Body of pancreas (tissue), 4 donors: ENCODE measurements around the gene ATP11C.
"Not testable (repeated sequence)": the region's sequence is repeated elsewhere in the genome, so short reads cannot be mapped to it uniquely, and the experiment has no call there.

Experiments used
- POLR2A ChIP-seq, 3 donors: fragments of 450-650 bp; IDR thresholded peaks; one replicate each; pipeline ENCODE4 v1.6.1; 2016; ENCODE audit warnings: antibody characterized with exemption in 3 of 3, mild to moderate bottlenecking in 2 of 3
- TF ChIP-seq, protein P1 (sequence below), 7 experiments: fragments of 450-650 bp in 4 of 7; fragments of 200-600 bp in 3 of 7; sonication (generic) in 3 of 7; IDR thresholded peaks; one replicate each; pipeline ENCODE4 v1.5.1; 2016 to 2019; ENCODE audit warnings: antibody characterized with exemption in 7 of 7

DNA sequence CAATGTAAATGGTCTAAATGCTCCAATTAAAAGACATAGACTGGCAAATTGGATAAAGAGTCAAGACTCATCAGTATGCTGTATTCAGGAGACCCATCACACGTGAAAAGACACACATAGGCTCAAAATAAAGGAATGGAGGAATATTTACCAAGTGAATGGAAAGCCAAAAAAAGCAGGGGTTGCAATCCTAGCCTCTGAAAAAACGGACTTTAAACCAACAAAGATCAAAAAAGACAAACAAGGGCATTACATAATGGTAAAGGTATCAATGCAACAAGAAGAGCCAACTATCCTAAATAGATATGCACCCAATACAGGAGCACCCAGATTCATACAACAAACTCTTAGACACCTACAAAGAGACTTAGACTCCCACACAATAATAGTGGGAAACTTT is 28.2 kb upstream of the ATP11C start:
- TF ChIP-seq, protein P1, sequence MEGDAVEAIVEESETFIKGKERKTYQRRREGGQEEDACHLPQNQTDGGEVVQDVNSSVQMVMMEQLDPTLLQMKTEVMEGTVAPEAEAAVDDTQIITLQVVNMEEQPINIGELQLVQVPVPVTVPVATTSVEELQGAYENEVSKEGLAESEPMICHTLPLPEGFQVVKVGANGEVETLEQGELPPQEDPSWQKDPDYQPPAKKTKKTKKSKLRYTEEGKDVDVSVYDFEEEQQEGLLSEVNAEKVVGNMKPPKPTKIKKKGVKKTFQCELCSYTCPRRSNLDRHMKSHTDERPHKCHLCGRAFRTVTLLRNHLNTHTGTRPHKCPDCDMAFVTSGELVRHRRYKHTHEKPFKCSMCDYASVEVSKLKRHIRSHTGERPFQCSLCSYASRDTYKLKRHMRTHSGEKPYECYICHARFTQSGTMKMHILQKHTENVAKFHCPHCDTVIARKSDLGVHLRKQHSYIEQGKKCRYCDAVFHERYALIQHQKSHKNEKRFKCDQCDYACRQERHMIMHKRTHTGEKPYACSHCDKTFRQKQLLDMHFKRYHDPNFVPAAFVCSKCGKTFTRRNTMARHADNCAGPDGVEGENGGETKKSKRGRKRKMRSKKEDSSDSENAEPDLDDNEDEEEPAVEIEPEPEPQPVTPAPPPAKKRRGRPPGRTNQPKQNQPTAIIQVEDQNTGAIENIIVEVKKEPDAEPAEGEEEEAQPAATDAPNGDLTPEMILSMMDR (IDR thresholded peaks at IDR 0.05), result not testable (repeated sequence)
- TF ChIP-seq POLR2A (IDR thresholded peaks at IDR 0.05), result not testable (repeated sequence)
